HG03139 (cell line): ENCODE data around the gene UBE2K.
"Not testable (repeated sequence)": the region's sequence is repeated elsewhere in the genome, so short reads cannot be mapped to it uniquely, and the experiment has no call there.

Experiments used
- ATAC-seq: cut with Tn5 transposase; IDR thresholded peaks from one replicate; pipeline ENCODE4 v1.9.1; 2021; ENCODE audit not compliant: unreplicated experiment

The UBE2K gene

DNA sequence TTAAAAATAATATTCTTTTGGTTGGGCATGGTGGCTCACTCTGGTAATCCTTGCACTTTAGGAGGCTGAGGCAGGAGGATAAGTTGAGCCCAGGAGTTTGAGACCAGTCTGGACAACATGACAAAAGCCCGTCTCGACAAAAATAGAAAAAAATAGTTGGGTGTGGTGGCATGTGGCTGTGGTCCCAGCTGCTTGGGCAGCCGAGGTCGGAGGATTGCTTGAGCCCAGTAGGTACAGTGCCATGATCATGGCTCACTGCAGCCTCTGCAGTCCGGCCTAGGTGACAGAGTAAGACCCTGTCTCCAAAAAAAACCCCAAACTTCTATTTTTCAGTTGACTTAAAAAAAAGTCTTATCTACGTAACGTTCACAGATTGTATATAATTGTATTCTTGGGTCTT, 23.9 kb downstream of the UBE2K start:
- no peak for ATAC-seq

DNA sequence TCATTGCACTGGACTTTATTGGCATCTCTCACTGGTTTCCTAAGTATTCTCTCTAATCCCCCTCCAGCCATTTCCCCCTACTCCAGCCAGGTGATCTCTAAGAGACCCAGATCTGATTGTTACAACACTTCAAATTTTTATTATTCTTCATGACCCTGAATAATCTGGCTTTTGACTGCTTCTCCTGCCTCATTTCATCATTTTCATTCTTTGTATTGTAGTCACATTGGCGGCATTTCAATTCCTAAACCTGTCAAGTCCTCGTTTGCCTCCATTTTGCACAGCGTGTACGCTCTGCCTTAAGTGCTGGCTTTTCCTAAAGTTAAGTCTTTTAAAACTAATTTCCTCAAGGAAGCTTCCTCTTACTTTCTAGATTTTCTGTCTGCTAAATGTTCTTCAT, 31.6 kb downstream of the UBE2K start:
- ATAC-seq, result no peak

DNA sequence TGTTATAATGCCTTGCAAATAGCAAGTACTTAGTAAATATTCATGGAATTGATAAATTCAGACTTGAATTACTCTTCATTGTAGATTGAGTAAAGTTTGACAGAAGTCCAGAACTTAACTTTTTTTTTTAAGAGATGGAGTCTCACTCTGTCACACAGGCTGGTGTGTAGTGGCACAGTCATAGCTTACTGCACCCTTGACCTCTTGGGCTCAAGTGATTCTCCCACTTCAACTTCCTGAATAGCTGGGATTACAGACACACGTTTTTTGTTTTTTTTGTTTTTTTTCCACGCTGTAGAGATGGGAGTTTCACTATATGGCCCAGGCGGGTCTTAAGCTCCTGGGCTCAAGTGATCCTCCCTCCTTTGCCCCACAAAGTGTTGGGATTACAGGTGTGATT, 32.1 kb downstream of the UBE2K start:
- ATAC-seq, result no peak

DNA sequence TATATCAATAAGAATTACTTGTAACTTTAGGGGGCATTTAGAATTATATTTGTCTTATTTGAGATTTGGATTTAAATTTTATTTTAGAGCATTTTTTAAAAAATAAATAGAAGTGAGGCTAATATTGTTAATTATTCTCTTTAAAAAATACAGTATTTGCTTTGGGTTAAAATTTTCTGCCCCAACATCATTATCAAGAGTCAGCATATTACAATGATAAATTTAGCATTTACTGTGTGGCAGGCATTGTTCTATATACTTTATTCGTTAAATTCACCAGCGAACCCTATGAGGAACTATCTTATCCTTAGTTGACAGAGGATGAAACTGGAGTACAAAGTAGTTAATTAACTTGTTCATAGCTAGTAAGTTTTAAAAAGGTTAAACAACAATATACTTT, 34.0 kb downstream of the UBE2K start:
- ATAC-seq, result no peak

DNA sequence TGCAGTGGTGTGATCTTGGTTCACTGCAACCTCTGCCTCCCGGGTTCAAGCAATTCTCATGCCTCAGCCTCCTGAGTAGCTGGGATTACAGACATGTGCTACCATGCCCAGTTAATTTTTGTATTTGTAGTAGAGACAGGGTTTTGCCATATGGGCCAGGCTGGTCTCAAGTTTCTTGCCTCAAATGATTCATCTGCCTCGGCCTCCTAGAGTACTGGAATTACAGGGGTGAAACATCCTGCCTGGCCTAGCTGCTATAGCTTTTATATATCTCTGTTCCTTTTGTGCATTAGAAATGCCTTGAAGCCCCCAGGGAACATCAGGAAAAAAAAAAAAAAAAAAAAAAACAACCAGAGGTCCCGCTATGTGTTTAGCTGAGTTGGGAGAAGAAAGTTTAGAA, 34.8 kb downstream of the UBE2K start:
- ATAC-seq, result no peak

DNA sequence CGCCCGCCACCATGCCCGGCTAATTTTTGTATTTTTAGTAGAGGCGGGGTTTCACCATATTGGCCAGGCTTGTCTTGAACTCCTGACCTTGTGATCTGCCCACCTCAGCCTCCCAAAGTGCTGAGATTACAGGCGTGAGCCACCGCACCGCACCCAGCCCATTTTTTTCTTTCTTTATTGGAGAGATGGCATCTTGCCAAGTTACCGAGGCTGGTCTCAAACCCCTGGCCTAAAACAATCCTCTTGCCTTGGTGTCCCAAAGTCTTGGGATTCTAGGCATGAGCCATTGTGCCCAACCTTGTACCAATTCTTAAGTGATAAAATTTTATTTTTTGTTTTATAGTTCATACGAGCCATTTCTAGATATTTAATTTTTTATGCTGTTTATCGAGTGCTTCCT, 41.7 kb downstream of the UBE2K start:
- not testable (repeated sequence) for ATAC-seq

DNA sequence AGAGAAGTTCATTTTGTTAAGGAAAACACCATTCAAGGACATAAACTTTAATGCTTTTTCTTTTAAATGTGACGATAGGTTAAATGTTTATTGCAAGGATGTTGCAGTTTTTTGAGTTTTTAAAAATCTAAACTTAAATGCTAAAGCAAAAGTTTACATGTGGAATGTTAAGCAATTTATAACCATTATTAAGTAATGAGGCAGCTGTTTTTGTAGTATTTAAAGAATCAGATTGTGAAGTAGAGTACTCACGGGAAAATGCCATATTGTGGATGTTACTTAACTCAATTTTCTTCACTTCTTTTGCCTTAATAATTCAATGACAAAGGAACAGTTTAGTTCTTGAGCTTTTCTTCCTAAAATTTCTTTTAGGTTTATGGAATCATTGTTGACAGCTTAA, 43.5 kb downstream of the UBE2K start:
- ATAC-seq, result no peak

DNA sequence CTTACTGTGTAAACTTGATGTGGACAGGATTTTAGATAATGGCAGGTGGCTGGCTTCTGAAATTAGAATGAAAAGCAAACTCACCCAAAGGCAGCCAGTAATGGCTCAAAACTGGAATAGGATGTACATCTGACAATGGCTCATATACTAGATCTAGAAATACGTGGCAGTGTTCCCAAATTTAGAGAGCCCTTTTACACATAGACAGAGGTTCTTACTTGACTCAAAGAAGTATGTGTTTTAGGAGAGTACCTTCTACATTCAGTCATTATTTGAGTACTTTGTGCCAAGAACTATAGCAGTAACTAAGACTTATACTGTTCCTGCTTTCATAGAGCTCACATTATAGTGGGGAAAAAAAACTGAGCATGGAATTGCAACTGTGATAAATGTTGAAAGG, 48.0 kb downstream of the UBE2K start:
- ATAC-seq, result no peak

DNA sequence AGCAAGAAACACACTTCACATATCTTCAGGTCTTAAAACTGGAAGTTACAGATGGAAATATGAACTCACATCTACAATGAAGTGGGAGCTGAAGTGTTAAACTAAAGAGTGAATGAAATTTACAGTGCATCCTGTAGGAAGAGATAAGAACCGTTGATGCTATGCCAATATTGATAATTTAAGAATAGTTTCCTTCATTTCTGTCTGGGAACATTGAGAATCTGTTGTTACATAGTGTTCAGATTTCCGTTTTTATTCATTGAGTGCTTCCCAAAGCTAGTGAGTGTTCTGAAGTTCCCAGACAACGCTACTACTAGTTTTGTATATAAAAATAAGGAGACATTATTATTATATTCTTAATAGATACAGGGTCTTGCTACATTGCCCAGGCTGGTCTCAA, 52.3 kb downstream of the UBE2K start:
- ATAC-seq, result no peak

DNA sequence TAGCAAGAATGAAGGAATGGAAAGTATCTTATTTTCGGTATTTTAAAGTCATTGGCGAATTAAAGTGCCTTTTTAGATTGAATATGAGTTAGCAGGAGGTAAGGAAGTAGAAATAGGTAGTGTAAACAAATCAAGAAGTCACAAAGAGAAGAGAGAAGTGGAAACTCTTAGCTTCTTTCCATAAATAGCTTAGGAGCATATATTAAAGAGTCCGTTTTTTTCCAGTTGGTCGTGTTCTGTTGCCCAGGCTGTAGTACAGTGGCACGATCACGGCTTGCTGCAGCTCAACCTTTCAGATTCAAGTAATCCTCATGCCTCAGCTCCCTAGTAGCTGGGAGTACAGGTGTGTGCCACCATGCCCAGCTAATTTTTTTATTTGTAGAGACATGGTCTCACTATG, 56.4 kb downstream of the UBE2K start:
- ATAC-seq, result no peak

DNA sequence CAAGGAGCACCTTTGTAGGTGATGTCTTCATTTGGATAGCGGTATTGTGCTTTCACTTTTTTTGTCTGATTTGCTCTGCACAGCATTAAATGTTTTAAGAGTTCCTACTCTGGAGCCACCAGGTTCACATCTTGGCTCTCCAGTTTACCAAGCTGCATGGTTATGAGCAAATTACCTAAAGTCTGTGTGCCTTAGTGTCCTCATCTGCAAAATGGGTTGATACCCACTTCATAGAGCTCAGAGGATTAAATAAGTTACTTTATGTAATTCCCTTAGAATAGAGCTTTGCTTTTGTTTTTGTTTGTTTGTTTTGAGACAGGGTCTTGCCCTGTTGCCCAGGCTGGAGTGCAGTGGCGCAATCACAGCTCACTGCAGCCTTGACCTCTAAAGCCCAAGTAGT, 58.2 kb downstream of the UBE2K start:
- no peak for ATAC-seq

DNA sequence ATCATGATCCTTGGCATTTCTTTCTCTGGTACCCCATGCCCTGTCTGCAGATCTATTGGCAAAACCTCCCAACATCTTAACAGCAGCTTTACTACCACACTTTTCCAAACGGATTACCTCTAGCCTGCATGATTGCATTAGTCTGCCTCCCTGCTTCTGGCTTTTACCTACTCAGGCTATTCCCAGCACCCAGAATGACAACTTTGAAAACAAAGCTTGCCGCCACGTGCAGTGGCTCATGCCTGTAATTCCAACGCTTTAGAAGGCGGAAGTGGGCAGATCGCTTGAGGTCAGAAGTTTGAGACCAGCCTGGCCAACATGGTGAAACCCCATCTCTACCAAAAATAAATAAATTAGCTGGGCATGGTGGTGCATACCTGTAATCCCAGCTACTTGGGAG, 60.2 kb downstream of the UBE2K start:
- ATAC-seq, result no peak

DNA sequence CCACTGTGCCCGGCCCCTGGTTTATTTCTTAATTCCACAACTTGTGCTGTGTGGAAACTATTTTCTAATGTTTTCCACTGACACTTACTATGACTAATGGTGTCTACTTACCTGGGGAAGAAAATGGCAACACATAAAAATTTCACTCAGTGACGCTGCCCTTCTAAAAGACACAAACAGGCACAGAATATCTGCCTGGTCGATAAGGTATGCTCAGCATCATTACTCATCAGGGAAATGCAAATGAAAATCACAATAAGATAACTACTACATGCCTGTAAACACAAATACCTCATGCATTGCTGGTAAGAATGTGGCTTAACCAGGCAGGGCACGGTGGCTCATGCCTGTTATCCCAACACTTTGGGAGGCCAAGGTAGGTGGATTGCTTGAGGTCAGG, 61.6 kb downstream of the UBE2K start:
- no peak for ATAC-seq

DNA sequence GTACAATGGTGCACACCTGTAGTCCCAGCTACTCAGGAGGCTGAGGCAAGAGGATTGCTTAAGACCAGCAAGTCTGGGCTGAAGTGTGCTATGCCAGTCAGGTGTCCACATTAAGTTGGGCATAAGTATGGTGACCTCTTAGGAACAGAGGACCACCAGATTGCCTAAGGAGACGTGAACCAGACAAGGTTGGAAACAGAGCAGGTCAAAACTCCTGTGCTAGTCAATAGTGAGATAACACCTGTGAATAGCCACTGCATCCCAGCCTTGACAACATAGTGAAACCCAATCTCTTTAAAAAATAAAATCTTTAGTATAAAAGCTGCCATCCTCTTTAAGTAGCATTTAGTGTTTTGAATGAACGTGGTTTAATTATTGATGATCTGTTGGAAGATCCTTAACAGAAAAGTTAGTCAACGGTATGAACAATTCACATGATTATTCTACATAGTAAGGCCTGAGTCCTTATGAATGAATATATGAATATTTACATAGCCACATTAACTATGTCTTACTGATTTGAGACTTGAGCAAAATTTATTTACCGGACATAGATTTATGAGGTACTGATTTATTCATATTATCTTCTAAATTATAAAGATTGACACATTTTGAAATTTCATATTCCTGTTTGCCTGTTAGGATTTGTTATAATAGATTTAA, 63.2 kb downstream of the UBE2K start:
- no peak for ATAC-seq

DNA sequence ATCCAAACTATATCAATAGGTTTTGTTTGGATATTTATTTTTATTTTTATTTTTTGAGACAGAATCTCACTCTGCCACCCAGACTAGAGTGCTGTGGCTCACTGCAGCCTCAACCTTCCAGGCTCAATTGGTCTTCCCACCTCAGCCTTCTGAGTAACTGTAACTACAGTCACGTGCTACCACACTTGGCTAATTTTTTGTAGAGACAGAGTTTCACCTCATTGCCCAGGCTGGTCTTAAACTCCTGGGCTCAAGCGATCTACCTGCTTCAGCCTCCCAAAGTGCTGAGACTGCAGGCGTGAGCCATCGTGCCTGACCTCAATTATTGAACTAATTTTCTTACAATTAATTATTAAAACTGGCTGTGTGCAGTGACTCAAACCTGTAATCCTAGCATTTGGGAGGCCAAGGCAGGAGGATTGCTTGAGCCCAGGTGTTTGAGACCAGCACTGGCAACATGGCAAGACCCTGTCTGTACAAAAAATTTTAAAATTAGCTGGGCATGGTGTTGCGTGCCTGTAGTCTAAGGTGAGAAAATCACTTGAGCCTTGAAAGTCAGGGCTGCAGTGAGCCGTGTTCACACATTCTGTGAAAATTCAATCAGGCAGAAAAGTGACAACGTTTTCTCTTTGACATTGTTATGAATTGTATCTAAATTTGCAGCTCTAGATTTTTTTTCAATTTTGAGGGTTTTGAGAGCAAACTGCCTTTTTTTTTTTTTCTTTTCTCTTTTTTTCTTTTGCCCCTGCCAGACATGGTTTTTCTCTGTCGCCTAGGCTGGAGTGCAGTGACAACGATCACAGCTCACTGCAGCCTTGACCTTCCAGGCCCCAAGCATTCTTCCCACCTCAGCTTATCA, 66.0 kb downstream of the UBE2K start:
- ATAC-seq, result peak; percentile 58

DNA sequence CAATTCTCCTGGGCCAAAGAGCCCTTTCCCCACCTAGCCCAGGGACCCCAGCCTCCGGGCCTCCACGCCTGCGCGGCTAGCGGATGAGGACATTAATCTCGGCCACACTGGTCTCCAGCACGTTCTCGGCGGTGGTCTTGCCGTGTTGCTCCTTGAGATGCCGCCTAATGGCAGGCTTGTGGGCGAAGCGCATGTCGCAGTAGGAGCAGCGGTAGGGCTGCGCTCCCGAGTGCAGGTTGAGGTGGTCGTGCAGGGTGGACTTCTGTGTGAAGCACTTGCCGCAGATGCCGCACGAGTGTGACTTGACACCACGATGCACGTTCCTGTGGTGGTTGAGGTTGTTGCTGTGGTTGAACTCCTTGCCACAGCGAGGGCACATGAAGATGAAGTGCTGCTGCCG, 72.1 kb downstream of the UBE2K start:
- ATAC-seq, result no peak

DNA sequence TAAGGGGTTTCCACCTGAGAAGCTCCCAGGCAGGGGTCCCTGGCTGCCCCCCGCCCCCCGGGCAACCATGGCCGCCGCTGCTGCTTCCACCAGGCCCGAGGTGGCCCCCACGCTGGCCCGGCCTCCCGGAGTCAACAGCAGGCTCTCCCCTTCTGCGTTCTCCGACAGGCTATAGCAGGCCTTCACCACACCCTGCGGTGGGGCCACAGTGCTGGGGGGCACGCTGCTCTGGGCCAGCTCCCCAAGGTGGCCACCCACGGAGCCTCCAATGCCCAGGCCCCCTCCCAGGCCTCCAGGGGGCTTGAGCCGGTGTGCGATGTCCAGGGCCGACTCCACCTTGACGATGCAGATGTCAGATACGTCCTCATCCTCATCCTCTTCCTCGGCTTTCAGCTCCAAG, 72.5 kb downstream of the UBE2K start:
- no peak for ATAC-seq

DNA sequence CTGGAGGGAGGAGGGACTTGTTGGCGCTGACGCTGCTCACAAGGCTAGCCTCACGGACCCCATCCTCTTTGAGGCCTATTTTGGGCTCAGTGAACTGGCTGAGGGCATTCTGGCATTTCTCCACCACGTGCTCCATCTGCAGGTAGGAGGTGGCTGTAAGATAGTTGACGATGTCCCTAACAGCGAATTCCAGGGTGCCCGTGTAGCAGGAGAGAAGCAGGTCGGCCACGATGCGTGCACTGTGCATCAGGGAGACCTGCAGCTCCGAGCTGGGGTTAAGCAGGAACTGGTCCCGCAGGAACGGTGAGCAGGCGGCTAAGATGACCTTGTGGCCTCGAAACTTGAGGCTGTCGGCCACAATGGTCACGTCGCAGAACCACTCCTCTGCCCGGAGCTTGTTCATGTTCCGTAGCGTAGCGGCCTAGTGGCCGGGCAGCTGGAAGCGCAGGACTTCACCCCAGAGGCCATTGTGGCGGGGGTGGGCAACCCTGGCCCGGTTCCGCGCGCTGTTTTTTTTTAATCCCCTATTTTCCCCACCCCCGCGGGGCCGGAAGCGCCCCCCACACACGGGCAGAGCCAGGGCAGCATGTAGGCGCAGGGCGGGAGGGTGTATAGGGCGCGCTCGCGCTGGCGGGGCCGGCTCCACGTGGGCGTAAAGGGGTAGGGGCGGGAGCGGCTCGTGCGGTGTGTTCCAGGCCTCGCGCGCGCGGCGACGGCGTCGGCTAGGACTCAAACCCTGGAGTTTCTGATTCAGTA, 73.2 kb downstream of the UBE2K start:
- no peak for ATAC-seq

DNA sequence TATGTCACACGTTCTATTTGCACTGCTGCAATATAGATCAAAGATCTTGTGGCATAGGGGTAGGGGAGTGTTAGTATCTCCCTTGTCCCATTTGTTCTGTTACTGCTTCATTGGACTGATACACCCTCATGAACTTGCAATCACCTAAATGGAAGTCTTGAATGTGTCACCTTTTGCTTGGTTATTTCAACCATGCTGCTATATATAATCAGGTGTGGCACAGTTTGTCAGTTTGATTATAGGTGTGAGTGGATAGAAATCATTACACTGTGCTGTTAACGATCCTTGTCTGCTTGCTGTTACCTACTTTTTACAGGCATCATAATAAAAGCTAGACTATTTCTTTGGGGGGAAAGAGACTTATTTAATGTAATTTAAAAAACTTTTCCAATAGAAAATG, 84.1 kb downstream of the UBE2K start:
- not testable (repeated sequence) for ATAC-seq

DNA sequence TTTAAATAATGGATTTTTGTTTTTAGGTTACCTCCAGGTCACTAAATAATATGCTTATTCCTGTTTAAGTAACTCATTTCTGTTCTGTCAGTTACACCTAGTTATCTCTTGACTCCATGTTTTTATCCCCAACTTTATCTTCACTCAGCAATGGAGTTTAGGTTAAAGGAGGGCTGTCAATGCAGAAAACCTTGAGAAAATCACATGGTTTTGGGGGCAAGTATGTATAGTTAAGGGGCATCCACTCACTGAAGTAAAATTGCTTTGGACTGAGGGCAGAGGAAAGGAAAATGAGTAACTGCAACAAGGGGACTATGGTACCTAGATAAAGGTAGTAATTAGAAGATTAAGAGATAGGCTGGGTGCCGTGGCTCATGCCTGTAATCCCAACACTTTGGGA, 87.1 kb downstream of the UBE2K start:
- no peak for ATAC-seq

DNA sequence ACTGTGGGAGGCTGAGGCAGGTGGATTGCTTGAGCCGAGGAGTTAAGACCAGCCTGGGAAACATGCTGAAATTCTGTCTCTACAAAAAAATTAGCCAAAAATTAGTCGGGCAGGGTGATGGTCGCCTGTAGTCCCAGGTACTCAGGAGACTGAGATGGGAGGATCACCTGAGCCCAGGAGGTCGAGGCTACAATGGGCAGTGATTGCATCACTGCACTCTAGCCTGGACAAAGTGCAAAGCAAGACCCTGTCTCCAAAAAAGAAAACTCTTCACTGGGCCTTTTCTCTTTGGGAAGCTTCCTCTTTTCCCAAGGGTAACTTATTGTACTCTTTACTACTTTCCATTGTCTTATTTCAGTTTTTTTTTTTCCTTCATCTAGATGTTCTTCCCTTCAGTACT, 88.9 kb downstream of the UBE2K start:
- no peak for ATAC-seq

DNA sequence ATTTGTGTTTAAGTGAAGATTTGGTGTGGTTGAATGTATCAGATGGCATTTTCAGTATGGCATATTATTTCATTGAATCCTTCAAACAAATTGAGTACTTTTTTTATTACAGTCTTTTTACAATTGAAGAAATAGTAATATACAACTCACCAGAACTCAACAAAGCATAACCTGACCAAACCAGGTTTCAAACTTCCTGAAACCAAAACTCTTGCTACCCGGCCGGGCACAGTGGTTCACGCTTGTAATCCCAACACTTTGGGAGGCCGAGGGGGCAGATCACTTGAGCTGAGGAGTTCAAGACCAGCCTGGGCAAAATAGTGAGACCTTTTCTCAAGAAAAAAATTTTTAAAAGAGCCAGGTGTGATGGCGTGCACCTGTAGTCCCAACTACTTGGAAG, 94.2 kb downstream of the UBE2K start:
- ATAC-seq, result no peak
